Measurements from ENCODE around the gene RAB31. TPM values are rescaled to one million over a fixed set of nuclear protein-coding genes. Genes with fewer than 3 reads are reported as not detected.
"Not testable (repeated sequence)": the region's sequence is repeated elsewhere in the genome, so short reads cannot be mapped to it uniquely, and the experiment has no call there.

The RAB31 gene
- total and polyA plus RNA-seq, 2 donors from 2014 or later: 17.3 to 77.1 TPM

- TF ChIP-seq CTCF (IDR thresholded peaks at IDR 0.05; ENCODE audit: borderline replicate concordance, extremely low read depth, insufficient read depth): no peak
- Histone ChIP-seq H3K27ac (ENCODE audit: low read depth in 2 of 2, low read length in 2 of 2) (peak overlapping the region; percentile 67 to 81), H3K4me1 (ENCODE audit: control insufficient read depth in 2 of 3, insufficient read depth in 2 of 3, low read depth in 1 of 3, low read length in 3 of 3) (peaks cover 0 to 9% (median 9%) of the 10 kb centered on the region in 3 donors), H3K9me3 (ENCODE audit: control insufficient read depth in 2 of 3, insufficient read depth in 1 of 3, low read length in 3 of 3) (no peaks in the 10 kb centered on the region), H3K27me3 (ENCODE audit: control insufficient read depth, insufficient read depth, low read length) (no peaks in the 10 kb centered on the region), H3K9ac (ENCODE audit: low read length in 3 of 3) (peak overlapping the region in 1 of 3 donors; percentile 36), H3K4me3 (ENCODE audit: low read length in 3 of 3) (no peak overlapping the region), H3K36me3 (ENCODE audit: control insufficient read depth in 2 of 3, insufficient read depth in 3 of 3, low read length in 3 of 3) (no peaks in the 10 kb centered on the region)
- intact Hi-C loops (cut with DNase I): no loop called here
- FAIRE-seq (no peak), DNase-seq (peak in 1 of 5 donors; percentile 20)
Observed at GRCh38 chr18:9854801-9855676, 146.9 kb downstream of the RAB31 start.

- H3K27ac ChIP-seq (ENCODE audit: low read depth in 2 of 2, low read length in 2 of 2): peak overlapping the region; percentile 67 to 81
- peaks cover 0 to 9% (median 9%) of the 10 kb centered on the region in 3 donors for H3K4me1 ChIP-seq (ENCODE audit: control insufficient read depth in 2 of 3, insufficient read depth in 2 of 3, low read depth in 1 of 3, low read length in 3 of 3)
- peak overlapping the region in 1 of 3 donors; percentile 36 for H3K9ac ChIP-seq (ENCODE audit: low read length in 3 of 3)
- no peaks in the 10 kb centered on the region for H3K9me3 ChIP-seq (ENCODE audit: control insufficient read depth in 2 of 3, insufficient read depth in 1 of 3, low read length in 3 of 3)
- FAIRE-seq (no peak), DNase-seq (peak in 3 of 5 donors; percentile 32 to 65 (median 48))
- H3K27me3 ChIP-seq (ENCODE audit: control insufficient read depth, insufficient read depth, low read length): no peaks in the 10 kb centered on the region
- no peak for TF ChIP-seq CTCF (IDR thresholded peaks at IDR 0.05; ENCODE audit: borderline replicate concordance, extremely low read depth, insufficient read depth)
- intact Hi-C loops (cut with DNase I): no loop called here
- no peak overlapping the region for H3K4me3 ChIP-seq (ENCODE audit: low read length in 3 of 3)
- no peaks in the 10 kb centered on the region for H3K36me3 ChIP-seq (ENCODE audit: control insufficient read depth in 2 of 3, insufficient read depth in 3 of 3, low read length in 3 of 3)
Observed at GRCh38 chr18:9855681-9856080, 147.6 kb downstream of the RAB31 start.

- no peak overlapping the region for H3K4me3 ChIP-seq (ENCODE audit: low read length in 3 of 3)
- H3K27me3 ChIP-seq (ENCODE audit: control insufficient read depth, insufficient read depth, low read length): no peaks in the 10 kb centered on the region
- H3K36me3 ChIP-seq (ENCODE audit: control insufficient read depth in 2 of 3, insufficient read depth in 3 of 3, low read length in 3 of 3): no peaks in the 10 kb centered on the region
- intact Hi-C loops (cut with DNase I): no loop called here
- H3K27ac ChIP-seq (ENCODE audit: low read depth in 2 of 2, low read length in 2 of 2): peak overlapping the region in 1 of 2 donors; percentile 81
- peak overlapping the region in 1 of 3 donors; percentile 36 for H3K9ac ChIP-seq (ENCODE audit: low read length in 3 of 3)
- TF ChIP-seq CTCF (IDR thresholded peaks at IDR 0.05; ENCODE audit: borderline replicate concordance, extremely low read depth, insufficient read depth): no peak
- DNase-seq (no peak), FAIRE-seq (no peak)
- no peaks in the 10 kb centered on the region for H3K9me3 ChIP-seq (ENCODE audit: control insufficient read depth in 2 of 3, insufficient read depth in 1 of 3, low read length in 3 of 3)
- peaks cover 0 to 9% (median 9%) of the 10 kb centered on the region in 3 donors for H3K4me1 ChIP-seq (ENCODE audit: control insufficient read depth in 2 of 3, insufficient read depth in 2 of 3, low read depth in 1 of 3, low read length in 3 of 3)
Observed at GRCh38 chr18:9856092-9856491, 148.0 kb downstream of the RAB31 start.

GRCh38 chr18:9857479-9857998 lies 149.4 kb downstream of the RAB31 start:
- H3K9me3 ChIP-seq (ENCODE audit: control insufficient read depth in 2 of 3, insufficient read depth in 1 of 3, low read length in 3 of 3); intact Hi-C loops (cut with DNase I); H3K27me3 ChIP-seq (ENCODE audit: control insufficient read depth, insufficient read depth, low read length); H3K4me1 ChIP-seq (ENCODE audit: control insufficient read depth in 2 of 3, insufficient read depth in 2 of 3, low read depth in 1 of 3, low read length in 3 of 3); H3K4me3 ChIP-seq (ENCODE audit: low read length in 3 of 3); FAIRE-seq; H3K9ac ChIP-seq (ENCODE audit: low read length in 3 of 3); H3K27ac ChIP-seq (ENCODE audit: low read depth in 2 of 2, low read length in 2 of 2); DNase-seq; H3K36me3 ChIP-seq (ENCODE audit: control insufficient read depth in 2 of 3, insufficient read depth in 3 of 3, low read length in 3 of 3): not testable (repeated sequence)
